HG03060 (cell line): ENCODE data around the gene COG7.
"Not testable (repeated sequence)": the region's sequence is repeated elsewhere in the genome, so short reads cannot be mapped to it uniquely, and the experiment has no call there.

ENCODE experiments used
- ATAC-seq: cut with Tn5 transposase; IDR thresholded peaks from one replicate; pipeline ENCODE4 v1.9.1; 2021; ENCODE audit warnings: low read depth, moderate number of reproducible peaks; ENCODE audit not compliant: unreplicated experiment

COG7 gene

DNA sequence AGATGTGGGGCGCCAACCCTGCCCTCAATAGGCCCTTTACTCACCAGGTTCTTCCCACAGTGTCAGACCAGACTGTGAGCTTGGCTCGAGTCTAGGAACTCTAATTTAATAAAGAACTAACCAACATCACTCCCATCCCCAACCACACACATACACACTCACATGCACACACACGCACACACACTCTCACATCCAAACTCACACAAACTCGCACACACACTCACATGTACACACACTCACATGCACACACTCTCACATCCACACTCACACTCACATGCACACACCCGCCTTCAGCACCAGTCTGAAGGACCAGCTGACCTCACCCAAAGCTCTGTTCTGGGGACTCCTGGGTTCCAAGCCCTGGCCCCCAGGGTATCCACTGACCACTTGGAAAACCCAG, 63.8 kb downstream of the COG7 start:
- no peak for ATAC-seq

DNA sequence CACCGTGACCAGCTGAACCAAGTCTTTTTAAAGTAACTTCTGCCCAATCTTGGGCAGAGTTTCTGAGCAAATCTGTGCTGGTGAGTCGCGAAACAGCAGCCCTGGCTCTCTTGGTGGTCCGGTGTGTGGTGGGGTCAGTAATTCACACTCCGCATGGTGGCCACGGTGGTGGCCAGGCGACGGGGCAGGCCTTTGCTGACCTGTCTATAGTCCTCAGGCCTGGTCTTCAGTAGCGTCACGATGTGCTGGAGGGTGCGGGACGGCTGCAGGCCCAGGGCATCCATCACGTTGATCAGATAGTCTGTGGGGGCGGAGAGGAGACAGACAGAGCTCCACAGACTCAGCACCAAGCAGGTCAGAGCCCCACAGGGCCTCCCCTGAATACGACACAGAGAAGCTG, 64.2 kb downstream of the COG7 start:
- ATAC-seq = no peak

DNA sequence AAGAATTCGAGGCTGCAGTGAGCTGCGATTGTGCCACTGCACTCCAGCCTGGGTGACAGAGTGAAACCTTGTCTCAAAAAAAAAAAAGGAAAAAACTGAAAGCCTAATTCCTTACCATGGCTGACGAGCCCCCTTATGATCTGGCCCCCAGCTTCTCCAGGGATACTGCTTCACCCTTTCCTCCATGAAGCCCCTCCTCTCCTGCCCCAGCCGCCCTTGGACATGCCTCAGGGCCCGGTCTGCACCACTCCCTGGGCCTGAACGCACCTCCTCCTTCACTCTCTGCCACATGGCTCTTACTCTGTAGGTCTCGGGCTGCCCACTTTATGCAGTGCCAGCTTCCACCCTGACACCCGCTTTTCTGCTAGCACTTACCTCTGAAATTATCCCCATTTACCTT, 65.3 kb downstream of the COG7 start:
- ATAC-seq = no peak

DNA sequence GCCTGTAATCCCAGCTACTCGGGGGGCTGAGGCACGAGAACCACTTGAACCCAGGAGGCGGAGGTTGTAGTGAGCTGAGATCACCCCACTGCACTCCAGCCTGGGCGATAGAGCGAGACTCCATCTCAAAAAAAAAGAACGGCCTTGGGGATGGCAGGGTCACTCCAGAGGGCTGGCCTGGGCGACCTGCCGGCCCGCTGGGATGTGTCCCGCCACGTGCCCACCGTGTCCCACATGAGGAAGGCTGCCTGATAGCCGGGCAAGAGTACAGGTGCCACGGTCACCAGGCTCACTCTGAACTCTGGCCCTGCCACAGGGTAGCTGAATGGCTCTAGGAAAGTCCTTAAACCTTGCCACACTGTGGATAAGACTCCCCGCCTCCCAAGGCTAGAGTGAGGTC, 67.5 kb downstream of the COG7 start:
- ATAC-seq = no peak

DNA sequence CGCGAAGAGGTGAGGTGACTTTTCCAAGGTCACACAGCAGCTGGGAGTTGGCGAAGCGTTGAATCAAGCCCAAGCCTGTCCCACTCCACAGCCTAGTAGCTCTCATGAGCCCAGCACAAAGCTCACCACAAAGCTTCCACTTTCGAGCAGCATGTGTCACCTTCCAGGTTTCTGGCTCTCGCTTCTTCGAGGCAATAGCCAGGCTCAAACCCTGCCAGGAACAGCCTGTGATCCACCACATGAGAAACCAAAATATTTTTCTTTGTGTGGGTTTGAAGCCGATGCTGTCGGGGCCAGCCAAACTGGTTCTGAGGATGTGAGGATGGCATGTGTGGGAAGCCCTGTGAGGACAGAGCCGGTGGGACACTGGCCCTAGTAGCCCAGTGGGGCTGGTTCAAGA, 68.1 kb downstream of the COG7 start:
- ATAC-seq = no peak

DNA sequence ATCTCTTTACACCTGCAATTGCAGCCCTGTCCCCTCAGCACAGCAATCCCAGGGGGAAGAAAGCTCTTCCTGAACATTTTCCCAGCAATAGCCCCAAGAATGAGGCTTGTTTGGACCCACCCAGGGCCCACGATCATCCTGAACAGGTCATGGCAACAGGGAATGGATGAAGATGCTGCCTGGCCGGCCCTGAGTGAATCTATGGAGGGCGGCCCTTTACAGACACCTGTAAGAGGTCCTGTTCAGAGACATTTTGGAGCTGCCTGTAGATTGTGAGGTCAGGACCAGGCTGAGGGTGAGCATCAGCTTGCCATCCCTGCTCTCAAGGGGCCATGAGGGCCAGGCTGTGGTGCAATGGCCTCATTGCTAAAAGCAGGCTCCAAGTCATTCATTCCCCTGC, 69.1 kb downstream of the COG7 start:
- ATAC-seq = no peak

DNA sequence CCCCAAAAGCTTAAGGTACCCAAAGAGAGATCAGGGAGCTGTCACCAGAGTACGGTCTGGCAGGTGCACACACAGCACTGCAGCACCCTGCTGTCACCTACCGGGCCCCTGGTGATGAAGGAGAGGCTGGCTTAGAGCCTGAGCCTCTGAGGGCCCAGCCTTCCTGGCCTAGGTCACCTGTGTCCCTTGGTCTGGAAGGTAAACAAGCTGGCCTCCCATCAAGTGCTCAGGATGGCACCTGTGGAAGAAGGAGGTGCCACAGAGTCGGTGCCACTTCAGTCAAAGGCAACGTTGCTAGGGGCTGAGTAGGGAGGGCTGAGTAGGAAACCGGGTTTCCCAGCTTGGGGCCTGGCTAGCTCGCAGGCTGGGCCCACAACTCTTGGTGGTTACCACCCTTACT, 70.7 kb downstream of the COG7 start:
- no peak for ATAC-seq

DNA sequence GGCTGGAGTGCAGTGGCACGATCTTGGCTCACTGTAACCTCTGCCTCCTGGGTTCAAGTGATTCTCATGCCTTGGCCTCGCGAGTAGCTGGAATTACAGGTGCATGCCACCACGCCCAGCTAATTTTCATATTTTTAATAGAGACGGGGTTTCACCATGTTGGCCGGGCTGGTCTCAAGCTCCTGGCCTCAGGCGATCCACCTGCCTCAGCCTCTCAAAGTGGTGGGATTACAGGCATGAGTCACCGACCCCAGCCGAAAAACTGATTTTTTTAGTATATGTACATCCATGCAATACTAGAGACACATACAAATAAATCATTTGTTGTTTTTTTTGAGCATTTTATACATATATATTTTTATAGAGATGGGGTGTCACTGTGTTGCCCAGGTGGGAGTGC, 71.3 kb downstream of the COG7 start:
- not testable (repeated sequence) for ATAC-seq

DNA sequence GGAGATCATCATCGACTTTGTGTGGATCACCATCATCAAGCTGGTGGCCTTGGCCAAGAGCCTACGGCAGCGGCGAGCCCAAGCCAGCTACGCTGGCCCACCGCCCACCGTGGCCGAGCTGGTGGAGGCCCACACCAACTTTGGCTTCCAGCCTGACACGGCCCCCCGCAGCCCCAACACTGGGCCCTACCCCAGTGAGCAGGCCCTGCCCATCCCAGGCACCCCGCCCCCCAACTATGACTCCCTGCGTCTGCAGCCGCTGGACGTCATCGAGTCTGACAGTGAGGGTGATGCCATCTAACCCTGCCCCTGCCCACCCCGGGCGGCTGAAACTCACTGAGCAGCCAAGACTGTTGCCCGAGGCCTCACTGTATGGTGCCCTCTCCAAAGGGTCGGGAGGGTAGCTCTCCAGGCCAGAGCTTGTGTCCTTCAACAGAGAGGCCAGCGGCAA, 72.5 kb downstream of the COG7 start:
- ATAC-seq = no peak

DNA sequence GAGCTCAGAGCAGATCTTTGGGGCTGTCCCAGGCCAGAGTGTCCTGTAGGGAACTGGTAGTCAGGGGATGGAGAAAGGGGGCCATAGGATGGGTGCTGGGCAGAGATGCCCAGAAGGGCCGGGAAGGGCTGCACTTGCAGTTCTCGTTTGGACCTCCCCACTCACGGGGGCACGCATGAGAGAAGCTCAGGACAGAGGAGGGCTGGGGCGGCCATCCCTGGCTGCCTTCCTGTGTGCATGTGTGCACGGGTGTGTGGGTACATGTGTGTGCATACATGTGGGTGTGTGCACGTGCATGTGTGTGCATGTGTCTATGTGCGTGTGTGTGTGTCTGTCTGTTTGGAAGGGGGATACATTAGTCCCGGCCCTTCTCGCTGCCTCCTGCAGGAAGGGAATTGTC, 73.3 kb downstream of the COG7 start:
- no peak for ATAC-seq

DNA sequence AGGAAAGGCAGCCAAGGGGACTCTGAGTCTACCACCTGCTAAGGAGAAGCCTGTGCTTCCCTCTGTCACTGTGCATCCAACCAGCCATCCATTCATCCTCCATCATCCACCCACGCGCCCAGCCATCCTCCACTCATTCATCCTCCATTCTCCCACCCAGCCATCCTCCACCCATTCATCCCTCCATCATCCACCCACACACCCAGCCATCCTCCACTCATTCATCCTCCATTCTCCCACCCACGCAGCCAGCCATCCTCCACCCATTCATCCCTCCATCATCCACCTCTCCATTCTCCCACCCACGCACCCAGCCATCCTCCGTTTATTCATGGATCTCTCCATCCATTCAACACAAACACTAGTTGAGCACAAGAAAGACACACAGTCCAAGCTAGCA, 74.1 kb downstream of the COG7 start:
- no peak for ATAC-seq

DNA sequence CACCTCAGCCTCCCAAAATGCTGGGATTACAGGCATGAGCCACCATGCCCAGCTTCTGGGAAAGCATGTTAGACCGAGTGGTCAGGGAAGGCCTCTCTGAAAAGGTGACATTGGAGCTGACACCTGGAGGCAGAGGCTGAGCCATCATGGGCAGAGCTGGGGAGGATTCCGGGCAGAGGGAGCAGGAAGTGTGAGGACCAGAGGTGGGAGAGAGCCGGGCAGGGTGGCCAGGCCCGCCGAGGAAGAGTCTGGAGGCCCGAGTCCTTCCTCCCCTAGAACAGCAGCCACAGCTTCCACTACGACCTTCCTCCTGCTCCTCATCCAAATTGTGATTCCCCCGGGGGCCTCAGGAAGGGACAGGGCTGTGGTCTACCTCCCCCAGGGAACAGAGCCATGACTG, 74.7 kb downstream of the COG7 start:
- no peak for ATAC-seq

DNA sequence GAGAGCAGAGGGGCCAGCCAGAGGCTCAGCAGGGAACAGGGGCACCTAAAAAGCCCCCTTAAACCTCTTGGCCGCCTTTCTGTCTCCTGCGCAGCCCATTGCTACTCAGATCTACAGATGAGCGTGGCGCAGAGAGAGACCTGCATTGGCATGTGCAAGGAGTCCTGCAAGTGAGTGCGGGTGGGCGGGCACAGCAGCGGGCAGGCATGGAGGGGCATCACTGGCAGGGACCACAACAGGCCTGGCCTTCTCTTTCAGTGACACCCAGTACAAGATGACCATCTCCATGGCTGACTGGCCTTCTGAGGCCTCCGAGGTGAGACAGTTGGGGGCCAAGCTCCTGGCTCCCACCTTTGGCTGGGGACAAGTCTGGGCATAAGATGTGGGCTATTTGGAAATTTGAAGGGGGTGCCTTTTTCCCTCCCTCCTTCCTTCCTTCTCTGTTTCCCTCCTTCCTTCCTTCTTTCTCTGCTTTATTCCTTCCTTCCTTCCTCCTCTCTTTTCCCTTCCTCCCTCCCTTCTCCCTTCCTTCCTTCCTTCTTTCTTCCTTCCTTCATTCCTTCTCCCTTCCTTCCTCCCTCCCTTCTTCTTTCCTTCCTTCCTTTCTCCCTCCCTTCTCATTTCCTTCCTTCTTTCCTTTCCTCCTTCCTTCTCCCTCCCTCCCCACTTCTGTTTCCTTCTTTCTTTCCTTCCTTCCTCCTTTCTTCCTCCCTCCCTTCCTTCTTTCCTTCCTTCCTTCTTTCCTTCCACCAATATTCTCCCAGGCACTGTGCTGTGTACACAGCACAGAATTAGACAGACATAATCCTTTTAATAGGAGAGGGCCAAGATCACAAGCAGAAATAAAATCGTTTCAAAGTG, 75.7 kb downstream of the COG7 start:
- ATAC-seq = no peak

DNA sequence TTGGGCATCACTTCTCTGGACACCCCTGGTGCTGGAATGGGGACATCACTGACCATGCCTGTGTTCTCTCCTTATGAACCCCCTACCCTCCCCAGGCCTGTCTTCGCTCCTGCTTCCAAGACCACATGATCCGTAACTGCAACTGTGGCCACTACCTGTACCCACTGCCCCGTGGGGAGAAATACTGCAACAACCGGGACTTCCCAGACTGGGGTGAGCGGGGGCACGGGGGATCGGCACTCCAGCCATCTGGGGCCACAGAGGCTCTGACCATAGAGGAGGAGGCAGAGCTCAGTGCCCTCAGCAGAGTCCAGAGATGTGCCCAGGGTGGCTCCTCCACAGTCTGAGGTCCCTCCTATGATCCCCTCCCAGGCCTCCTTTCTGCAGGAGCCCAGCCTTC, 77.3 kb downstream of the COG7 start:
- ATAC-seq = no peak

DNA sequence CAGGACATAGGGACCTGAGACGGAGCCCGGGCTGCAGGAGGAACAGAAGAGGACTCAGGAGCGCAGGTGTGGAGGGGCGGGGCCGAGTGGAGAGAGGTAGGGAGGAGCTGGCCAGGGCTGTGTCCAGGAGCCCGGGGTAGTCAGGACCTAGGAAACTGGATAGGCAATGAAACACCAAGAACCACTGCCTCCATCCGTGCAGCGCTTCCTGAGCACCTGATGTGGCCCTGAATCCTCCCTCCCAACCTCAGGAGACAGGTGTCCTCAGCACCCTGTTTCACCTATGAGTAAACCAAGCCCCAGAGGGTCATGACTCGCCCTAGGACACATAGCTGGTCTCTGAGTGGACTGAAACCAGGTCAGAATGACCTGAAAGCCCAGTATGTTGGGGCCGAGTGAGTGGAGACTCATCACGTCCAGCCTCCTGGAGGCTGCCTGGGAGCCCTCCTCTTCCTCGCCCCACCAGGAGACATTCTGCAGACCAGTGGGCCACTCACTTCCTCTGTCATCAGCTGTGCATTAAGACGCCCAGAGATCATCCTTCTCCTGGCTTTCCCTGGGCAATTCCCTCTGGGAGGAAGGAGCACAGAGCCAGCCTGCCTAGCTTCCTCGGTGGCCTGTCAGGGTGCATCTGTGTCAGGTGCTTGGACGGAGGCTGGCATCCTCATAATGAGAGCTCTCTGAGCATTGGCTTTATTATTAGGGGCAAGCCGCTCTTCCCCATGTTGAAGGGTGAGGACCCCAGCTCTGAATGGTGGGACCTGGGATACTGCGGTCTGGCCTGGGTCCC, 78.1 kb downstream of the COG7 start:
- ATAC-seq = no peak

DNA sequence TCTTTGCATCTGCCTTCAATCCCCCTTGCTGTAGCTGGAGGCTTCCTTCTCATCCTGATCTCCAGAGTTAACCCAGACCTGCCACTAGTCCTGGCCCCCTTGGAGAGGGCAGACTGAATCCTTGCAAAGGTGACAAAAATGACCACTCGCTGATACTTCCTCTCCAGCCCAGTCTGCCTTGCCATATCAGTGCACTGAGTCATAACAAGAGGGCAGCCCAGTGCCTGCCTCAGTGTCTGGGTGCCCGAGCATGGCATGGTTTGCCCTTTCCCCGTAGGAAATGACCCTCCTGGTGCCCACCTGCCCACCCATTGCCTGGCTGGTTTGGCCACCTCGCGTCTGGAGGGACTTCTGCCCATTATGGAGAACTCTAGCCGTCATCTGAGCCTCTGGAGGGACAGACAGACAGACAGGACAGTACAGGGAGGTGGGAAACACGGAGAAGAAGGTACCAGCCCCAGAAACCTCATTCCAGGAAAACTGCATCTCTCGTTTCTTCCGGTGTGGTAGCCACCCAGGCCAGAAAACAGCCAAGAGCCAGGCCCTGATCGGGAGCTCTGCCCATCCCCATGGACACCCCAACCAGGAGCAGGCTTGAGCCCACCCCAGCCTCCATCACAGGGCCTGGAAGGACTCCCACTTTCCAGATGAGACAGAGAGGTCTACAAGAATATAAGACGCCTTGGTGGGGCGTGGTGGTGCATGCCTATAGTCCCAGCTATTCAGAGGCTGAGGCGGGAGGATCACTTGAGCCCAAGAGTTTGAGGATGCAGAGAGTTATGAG, 79.4 kb downstream of the COG7 start:
- ATAC-seq = no peak

DNA sequence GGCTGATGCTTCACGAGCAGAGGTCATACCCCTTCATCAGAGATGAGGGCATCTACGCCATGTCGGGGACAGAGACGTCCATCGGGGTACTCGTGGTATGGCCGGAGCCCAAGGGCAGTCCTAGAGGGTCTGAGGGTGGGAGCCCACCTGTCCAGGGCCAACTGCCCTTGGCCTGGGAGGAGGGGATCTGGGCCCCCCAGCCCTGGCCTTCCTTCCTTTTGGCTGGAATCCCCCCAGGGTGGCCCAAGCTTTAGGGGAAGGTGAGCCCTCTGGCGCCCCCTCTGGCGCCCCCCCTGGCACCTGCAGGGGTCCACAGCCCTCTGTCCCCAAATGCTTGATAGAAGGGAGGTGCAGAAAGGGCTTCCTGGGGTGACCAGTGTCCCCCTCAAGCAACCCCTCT, 81.6 kb downstream of the COG7 start:
- ATAC-seq = no peak

DNA sequence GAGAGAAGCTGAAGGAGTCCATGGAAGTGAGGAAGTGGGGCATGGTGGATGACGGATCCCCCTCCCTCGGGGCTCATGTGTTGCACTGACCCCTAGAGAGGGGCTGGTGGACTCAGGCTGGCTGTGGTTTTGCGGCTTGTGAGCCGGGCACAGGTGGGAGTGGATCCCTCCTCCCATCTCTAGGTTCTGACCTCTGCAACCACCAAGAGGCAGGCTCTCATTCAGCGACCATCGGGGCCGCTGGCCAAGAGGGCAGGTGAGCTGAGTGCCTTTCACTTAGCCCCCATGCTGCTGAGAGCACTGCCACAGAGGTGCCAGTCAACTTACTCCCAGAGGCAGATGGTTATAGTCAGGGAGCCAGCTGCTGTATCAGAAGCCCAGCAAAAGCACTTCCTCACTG, 83.6 kb downstream of the COG7 start:
- no peak for ATAC-seq

DNA sequence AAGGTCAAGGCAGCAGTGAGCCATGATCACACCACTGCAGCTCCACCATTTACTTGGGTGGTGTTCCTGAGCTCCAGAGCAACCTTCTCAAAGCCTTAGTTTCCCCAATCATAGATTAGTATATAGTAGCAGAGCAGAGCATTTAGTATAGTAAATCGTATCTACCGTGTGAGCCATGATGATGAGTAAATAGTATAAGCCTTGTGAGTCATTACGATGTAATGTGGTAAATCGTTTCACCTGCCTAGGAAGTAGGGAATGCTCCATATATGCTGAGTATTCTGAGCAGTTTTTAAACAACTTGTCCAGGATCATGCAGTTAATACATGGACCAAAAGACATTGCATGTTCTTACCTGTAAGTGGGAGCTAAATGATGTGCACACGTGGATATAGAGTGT, 84.5 kb downstream of the COG7 start:
- no peak for ATAC-seq

DNA sequence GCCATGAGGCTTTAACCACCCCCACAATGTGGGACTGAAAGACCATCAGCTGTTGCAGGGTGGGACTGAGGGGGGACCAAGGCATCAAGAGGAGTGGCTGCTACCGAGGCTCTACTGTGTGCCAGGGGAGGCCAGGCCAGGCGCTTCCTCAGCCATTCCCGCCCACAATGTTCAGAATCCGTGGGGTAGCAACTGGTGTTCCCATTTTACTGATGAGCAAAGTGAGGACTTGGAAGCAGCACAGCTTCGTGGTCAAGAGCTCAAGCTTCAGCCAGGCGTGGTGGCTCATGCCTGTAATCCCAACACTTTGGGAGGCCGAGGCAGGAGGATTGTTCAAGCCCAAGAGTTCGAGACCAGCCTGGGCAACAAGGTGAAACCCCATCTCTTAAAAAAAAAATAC, 85.0 kb downstream of the COG7 start:
- no peak for ATAC-seq

DNA sequence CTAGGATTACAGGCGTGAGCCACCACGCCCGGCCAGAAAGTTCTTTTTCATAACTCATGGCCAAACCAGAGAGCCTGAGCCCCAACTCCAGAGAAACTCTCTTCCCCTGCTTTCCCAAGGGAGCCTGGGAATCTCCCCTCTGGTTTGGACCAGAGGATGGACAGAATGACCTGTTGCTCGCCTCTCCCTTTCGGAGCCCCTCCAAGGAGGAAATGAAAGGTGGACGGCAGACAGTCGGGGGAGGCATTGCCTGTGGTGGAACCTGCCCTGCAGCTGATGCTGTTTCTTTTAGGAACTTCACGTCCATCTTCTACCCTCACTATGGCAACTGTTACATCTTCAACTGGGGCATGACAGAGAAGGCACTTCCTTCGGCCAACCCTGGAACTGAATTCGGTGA, 85.4 kb downstream of the COG7 start:
- no peak for ATAC-seq
